Heart right ventricle (tissue), 16 donors: ENCODE results near the gene ATP6AP1. TPM values are rescaled to one million over a fixed set of nuclear protein-coding genes. Genes with fewer than 3 reads are reported as not detected.

Experiments
- ATAC-seq, 8 donors: fragments of 200-7000 bp; cut with Tn5 transposase; one replicate each; pipeline ENCODE4 v1.9.1; 2020; ENCODE audit warnings: mild to moderate bottlenecking in 8 of 8, moderate library complexity in 8 of 8, moderate number of reproducible peaks in 1 of 8
- DNase-seq, 2 donors: peaks; one replicate each; pipeline ENCODE4 v3.0.0-alpha.2; 2020
- H3K27ac ChIP-seq, 10 donors: fragments of 200-600 bp; sonication (generic) in 2 of 10; one replicate each; pipeline versions ENCODE4 v1.5.0 to v1.8.0; 2020 to 2022; ENCODE audit warnings: mild to moderate bottlenecking in 3 of 10
- H3K27me3 ChIP-seq, 7 donors: fragments of 200-600 bp; one replicate each; pipeline ENCODE4 v1.8.0; 2021 to 2022; ENCODE audit warnings: mild to moderate bottlenecking in 2 of 7
- H3K36me3 ChIP-seq, 9 donors: fragments of 200-600 bp; sonication (generic) in 1 of 9; one replicate each; pipeline versions ENCODE4 v1.5.0 to v1.8.0; 2020 to 2022; ENCODE audit warnings: mild to moderate bottlenecking in 2 of 9
- H3K4me1 ChIP-seq, 9 donors: fragments of 200-600 bp; sonication (generic) in 1 of 9; one replicate each; pipeline versions ENCODE4 v1.5.0 to v1.8.0; 2020 to 2022; ENCODE audit warnings: mild to moderate bottlenecking in 4 of 9
- H3K4me3 ChIP-seq, 10 donors: fragments of 200-600 bp; sonication (generic) in 2 of 10; one replicate each; pipeline versions ENCODE4 v1.5.0 to v1.8.0; 2020 to 2022; ENCODE audit warnings: mild to moderate bottlenecking in 7 of 10, moderate library complexity in 2 of 10
- H3K9me3 ChIP-seq, 11 donors: fragments of 200-600 bp in 10 of 11; sonication (generic) in 2 of 11; one replicate each; pipeline versions ENCODE4 v1.5.0 to v1.8.0; 2013 to 2022; ENCODE audit warnings: mild to moderate bottlenecking in 2 of 11, control low read depth in 1 of 11, moderate library complexity in 1 of 11
- CTCF ChIP-seq, 9 donors: fragments of 200-600 bp; sonication (generic) in 2 of 9; IDR thresholded peaks; one replicate each; pipeline versions ENCODE4 v1.5.0 to v1.8.0; 2021 to 2022; ENCODE audit warnings: antibody characterized with exemption in 9 of 9, mild to moderate bottlenecking in 5 of 9, moderate library complexity in 1 of 9
- WGBS, 2 donors: extraction: QIAGEN DNeasy Blood & Tissue Kit; methylation state at CpG; one replicate each; pipeline ENCODE4 v1.1.7; 2013; ENCODE audit warnings: inconsistent platforms in 1 of 2; 5-methylcytosine and 5-hydroxymethylcytosine counted together
- intact Hi-C, 10 donors: fragments of 100-400 bp; cut with DNase I; formaldehyde crosslinking; loops; one replicate each; pipeline versions ENCODE4 v1.11.1 to v1.14.2; 2022
- polyA plus RNA-seq, 2 donors: library from polyadenylated mRNA; stranded (reverse); fragments of 200-250 nt; gene quantifications; one replicate each; pipeline ENCODE4 v1.2.3, GENCODE V29; 2013
- total RNA-seq, 10 donors: library from RNA; stranded (reverse); fragmentation: NEBNext Ultra II Directional in 3 of 10; extraction: Animal tissue kit (Norgen Biotek cat#: 25700) in 3 of 10; gene quantifications; one replicate each; pipeline versions ENCODE4 v1.2.1 to v1.2.4, GENCODE V29; 2021 to 2023
- donor health status: Arrhythmogenic right ventricular cardiomyopathy.
- donor health status: ischemic (EF 13 %, LVEDD 7.1; RV severe dilation, severe dysfunction).
- donor health status: healthy with polysubstance abuse.
- donor health status: DM: no; HTN: yes; CAD: no.
- donor health status: DM: no; HTN: no; CAD: no.
- donor health status: ischemic (EF 25% LVEDD 6.9; RV normal size, moderate dysfunction).
- donor health status: ischemic (EF 25% LVEDD 5.7; RV mildly dilated, moderate dysfunction).
- donor health status: healthy.
- donor health status: DM: yes; HTN: yes; CAD: no.
- donor health status: Ischemic cardiomyopathy.
- donor health status: ischemic (EF 35%, LVEDD 5.7; RV mildly dilated, moderate dysfunction).
- donor health status: nonischemic (EF 11% LVEDD 7.7; RV severe dilation, severe dysfunction).
- donor health status: DM: yes; HTN: yes; CAD: no.
- donor health status: PGD.
- donor health status: ischemic (EF 29% LVEDD 5.4; RV normal size, mild dysfunction).
- donor health status: nonischemic (EF 23%, LVEDD 6.1; RV moderate dilation, normal function).

The ATP6AP1 gene
- total and polyA plus RNA-seq, 12 donors = 26.0 to 113 (median 90.6) TPM

- Histone ChIP-seq H3K4me1 (peaks cover 0 to 32% (median 12%) of the 10 kb centered on the region in 9 donors), H3K36me3 (peaks cover 0 to 15% (median 0%) of the 10 kb centered on the region in 9 donors), H3K27ac (peak overlapping the region; percentile 90 to 99 (median 96)), H3K9me3 (no peaks in the 10 kb centered on the region), H3K4me3 (peak overlapping the region; percentile 56 to 85 (median 82)), H3K27me3 (no peaks in the 10 kb centered on the region)
- ATAC-seq (peak in 7 of 8 donors; percentile 17 to 64 (median 57)), DNase-seq (peak; percentile 23 to 24)
- intact Hi-C loops = no loop called here
- whole genome bisulfite sequencing, 2 donors = 38 to 47% methylated on average over 3 to 4 of the region's 4 CpGs
- no peak for TF ChIP-seq CTCF (IDR thresholded peaks at IDR 0.05)
Observed at GRCh38 chrX:154412468-154412867, 16.0 kb upstream of the ATP6AP1 start.

- intact Hi-C loops = no loop called here
- Histone ChIP-seq H3K4me1 (peaks cover 0 to 30% (median 12%) of the 10 kb centered on the region in 9 donors), H3K36me3 (peaks cover 0 to 15% (median 0%) of the 10 kb centered on the region in 9 donors), H3K9me3 (no peaks in the 10 kb centered on the region), H3K27ac (peak overlapping the region in 7 of 10 donors; percentile 90 to 99 (median 96)), H3K27me3 (no peaks in the 10 kb centered on the region), H3K4me3 (no peak overlapping the region)
- ATAC-seq = no peak
- no peak for TF ChIP-seq CTCF (IDR thresholded peaks at IDR 0.05)
- DNase-seq = no peak
- 87 to 88% methylated on average over 3 to 8 of the region's 8 CpGs for WGBS, 2 donors
Observed at GRCh38 chrX:154413142-154413541, 15.3 kb upstream of the ATP6AP1 start.

GRCh38 chrX:154417157-154417556 lies 11.3 kb upstream of the ATP6AP1 start:
- H3K27me3 ChIP-seq = no peaks in the 10 kb centered on the region
- intact Hi-C loops = no loop called here
- H3K27ac ChIP-seq = no peak overlapping the region
- no peaks in the 10 kb centered on the region for H3K9me3 ChIP-seq
- H3K4me1 ChIP-seq = peaks cover 0 to 29% (median 10%) of the 10 kb centered on the region in 9 donors
- WGBS, 2 donors = 78 to 83% methylated on average over 7 of the region's 7 CpGs
- ATAC-seq (no peak), DNase-seq (no peak)
- no peak overlapping the region for H3K4me3 ChIP-seq
- peaks cover 0 to 17% (median 0%) of the 10 kb centered on the region in 9 donors for H3K36me3 ChIP-seq
- no peak for TF ChIP-seq CTCF (IDR thresholded peaks at IDR 0.05)

- Histone ChIP-seq H3K27me3 (no peaks in the 10 kb centered on the region), H3K4me1 (peaks cover 0 to 22% (median 0%) of the 10 kb centered on the region in 9 donors), H3K4me3 (no peak overlapping the region), H3K27ac (peak overlapping the region in 9 of 10 donors; percentile 14 to 86 (median 75)), H3K9me3 (no peaks in the 10 kb centered on the region), H3K36me3 (peaks cover 0 to 10% (median 0%) of the 10 kb centered on the region in 9 donors)
- DNase-seq (no peak), ATAC-seq (no peak)
- WGBS, 2 donors = 88 to 92% methylated on average over 8 of the region's 8 CpGs
- TF ChIP-seq CTCF (IDR thresholded peaks at IDR 0.05) = no peak
- intact Hi-C loops = no loop called here
Observed at GRCh38 chrX:154419189-154419588, 9.3 kb upstream of the ATP6AP1 start.
